ENCODE measurements around the gene MIB1.
"Not testable (repeated sequence)": the region's sequence is repeated elsewhere in the genome, so short reads cannot be mapped to it uniquely, and the experiment has no call there.

MIB1 gene

DNA sequence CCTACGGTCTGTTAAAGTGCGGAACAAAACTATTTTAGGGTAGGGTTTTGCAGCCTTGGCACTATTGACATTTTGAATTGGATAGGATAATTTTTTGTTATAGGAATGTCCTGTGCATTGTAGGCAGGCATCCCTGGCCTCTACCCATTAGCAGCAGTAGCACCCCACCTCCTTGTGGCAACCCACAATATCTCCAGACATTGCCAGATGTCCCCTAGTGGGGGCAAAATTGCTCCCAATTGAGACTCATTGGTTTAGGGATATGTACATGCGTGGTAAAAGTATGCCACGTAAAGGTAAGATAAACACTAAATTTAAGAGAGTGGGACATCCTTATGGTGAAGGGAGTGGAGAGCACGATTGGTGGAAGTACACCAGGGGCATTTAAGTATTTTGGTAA, 4.6 kb downstream of the MIB1 start:
- DNase-seq: no peak

DNA sequence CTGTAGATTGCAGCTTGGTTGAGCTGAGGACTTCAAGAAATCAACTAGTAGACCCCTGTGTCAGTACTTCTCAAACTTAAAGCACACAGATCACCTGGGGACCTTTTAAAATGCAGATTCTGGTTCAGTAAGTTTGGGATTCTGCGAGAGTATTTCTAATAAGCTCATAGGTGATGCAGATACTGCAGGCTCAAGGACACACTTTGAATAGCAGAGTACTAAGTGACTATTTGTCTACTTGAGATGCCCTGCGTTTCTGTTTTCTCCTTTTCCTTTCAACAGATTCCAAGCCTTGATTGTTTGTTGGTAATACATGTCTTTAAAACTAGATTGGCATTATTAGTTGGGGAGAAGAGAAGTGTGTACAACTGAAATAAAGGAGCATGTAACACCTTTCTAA, 6.7 kb downstream of the MIB1 start:
- no peak for DNase-seq

DNA sequence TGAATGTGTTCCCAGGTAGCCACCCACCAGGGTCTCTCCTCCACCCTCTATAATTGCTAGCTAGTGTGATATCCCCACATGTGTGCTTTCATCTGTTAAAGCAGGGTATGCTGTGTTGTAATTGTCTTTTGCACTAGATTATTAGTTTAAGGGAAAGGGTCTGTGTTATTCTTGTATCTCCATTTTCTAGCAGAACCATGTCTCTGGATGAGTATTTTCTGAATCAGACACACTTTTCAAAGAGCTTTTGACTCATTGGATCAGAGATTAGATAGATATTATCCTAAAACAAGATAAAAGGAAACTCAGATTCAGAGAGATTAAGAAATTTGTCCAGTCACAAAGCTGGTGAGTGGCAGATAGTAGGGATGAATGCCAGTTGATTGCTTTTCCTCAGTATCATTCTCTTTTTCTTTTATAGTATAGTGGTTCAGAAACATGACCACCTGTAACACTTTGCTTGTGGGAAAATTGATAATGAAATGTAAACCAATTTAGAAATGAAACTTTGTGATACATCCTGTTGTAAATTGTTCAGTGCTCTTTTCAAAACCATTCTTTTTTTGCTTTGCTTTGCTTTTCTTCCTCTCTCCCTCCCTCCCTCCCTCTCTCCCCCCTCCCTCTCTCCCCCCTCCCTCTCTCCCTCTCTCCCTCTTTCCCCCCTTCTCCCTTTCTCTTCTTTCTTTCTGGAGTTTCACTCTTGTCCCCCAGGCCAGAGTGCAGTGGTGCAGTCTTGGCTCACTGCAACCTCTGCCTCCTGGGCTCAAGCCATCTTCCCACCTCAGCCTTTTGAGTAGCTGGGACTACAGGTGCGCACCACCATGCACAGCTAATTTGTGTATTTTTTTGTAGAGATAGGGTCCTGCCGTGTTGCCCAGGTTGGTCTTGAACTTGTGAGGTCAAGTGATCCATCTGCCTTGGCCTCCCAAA, 7.4 kb downstream of the MIB1 start:
- DNase-seq: no peak

DNA sequence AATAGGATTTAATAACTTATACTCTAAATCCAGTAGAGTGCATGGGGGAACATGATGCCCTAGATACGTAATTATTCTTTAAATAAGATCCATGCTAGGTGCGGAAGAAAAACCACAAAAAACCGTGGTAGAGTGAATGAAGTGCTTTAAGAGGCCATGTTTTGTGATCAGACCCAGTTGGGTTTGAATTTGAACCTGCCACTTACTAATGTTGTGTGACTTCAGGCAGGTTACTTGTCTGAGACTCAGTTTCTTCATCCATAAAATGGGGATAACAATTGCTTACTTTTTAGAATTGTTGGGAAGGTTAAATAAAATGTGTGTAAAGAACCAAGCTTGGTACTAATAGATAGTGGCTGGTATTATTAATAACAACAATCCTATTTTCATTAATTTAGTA, 17.2 kb downstream of the MIB1 start:
- DNase-seq: no peak

DNA sequence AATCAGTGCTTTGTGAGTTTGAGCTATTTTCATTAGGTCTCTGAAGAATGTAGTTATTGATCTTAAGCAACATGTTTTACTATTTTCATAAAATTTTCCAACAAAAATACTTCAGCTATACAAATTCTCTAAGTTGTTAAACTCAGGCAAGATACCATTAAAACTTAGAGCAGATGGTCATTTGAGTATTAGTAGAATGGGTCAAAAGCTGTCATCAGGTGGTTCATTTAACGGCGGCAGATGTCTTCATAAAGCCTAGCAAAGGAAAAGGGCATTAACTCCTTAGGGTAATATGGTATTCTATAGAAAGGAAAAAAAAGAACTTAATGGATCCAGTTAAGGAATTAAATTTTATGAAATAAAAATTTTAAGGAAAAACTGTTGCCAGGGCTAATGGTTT, 19.2 kb downstream of the MIB1 start:
- no peak for DNase-seq

DNA sequence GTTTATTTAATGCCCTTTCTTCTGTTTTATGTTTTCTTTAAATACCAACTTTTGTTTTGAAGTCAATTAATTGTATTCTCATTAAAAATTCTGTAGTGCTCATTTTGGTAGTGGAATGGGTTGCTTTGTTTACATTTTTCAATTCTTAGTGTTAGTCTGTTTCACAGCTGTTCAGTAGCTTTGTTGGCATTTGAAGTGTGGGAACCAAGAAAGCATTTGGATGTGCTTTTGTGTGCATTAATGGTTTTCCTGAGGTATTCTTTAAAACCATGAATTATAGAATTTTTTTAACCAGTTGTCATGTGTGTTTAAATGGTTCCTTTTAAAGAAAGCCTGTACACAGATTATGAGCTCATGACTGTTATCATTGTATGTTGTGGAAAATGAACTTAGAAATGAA, 19.7 kb downstream of the MIB1 start:
- no peak for DNase-seq

DNA sequence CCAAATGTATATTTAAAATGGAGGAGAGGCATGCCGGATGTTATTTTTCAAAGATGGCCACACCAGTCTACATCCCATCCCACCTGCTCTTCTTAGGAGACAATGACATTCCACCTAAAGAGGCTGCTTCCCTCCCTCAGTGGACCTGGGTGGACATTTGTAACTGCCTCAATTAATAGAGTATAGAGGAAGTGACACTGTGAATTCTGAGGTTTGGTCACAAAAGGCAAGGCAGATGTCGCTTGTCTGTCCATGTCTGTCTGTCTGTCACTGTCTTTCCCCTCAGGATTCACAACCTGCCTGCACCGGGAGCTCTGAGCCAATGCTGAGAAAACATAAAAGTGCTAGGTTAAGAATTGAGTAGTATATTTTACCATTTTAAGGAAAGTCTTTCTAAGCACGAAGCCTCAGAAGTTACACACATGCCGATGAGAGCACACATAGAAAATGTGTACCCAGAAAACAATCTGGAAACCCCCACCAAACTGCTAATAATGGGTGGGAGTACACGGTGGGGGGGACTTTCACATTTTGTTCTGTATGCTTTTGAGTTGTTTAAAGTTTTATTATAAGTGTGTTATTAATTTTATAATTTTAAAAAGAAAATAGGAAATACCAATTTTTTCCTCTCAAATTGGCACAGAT, 21.0 kb downstream of the MIB1 start:
- no peak for DNase-seq

DNA sequence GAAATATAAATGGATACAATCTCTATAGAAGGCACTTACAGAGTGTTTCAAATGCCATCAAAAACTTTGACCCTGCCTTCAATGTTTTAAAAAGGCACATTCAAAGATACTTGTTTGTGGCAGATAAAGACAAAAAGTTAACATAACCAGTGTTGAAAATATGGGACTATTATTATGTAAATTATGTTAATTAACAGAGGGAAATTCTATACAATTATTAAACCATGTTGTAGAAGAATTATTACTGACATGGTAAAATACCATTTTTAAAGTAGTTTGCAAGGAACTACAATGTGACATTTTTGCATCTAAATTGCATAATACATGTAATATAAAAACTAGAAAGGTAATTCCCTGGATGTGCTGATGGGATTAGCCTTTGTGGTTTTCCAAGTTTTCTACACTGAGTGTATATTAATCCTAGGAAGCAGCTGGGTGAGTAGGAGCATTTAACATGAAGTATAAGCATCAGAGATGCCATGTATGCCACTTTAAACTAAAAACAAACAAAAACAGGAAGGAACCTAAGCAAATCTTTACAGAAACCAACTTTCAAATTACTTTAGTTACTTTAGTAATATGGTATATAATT, 21.7 kb downstream of the MIB1 start:
- no peak for DNase-seq

DNA sequence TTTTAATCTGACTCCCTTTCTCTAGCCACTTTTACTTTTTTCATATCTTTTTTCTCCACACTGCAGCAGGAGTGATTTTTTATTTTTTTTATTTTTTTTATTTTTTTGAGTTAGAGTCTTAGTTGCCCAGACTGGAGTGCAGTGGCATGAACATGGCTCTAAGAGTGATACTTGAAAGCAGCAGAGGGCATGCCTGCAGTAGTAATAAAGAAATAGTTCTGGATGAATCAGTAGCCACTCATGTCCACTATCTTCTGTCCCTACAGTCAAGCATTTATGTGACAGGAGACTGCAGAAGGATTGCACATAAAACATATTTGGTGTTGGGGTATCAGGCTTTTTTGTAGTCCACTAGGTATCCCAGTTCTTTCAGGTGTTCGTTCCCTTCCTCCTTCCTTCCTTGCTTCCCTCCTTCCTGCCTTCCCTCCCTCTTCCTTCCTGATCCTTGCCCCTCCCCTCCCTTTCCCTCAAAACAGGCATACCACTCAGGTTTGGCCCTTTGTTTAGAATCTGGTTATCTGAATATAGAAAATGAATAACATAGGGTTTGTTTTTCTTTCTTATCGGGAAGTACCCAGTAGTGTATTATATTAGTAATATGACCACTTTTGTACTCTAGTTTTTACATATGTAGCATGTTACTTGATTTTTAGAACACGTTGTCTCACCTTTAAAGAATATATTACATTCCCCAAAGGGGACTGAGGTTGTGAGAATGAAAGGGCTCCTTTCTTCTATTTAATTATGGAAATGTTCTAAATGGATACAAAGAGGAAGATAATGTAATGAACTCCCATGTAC, 23.5 kb downstream of the MIB1 start:
- no peak for DNase-seq

DNA sequence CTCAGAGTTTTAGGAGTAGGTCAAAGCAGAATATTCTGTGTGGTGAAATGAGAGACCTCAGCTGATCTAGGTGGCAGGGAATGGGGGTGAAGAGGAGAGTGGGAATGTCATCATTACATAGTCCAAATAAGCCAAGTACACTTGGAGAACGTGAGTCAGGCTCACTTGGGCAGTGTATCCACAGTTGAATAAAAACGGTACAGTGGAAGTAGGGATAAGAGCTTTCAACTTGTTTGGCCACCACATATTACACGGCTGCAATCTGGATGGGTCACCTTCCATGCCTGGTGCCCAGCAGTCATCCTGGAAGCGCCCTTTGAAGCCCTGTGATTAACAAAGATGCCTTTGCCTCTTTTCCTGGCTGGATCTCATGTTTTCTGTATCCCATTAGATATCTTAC, 28.6 kb downstream of the MIB1 start:
- no peak for DNase-seq

DNA sequence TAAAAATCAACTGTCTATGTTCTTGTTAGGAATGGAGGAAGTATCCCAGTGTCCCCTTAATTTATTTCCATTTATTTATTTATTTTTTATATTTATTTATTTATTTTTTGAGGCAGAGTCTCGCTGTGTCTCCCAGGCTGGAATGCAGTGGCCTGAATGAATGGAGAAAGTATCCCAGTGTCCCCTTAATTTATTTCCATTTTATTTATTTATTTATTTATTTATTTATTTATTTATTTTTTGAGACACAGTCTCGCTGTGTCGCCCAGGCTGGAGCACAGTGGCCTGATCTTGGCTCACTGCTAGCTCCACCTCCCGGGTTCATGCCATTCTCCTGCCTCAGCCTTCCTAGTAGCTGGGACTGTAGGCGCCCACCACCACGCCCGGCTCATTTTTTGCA, 34.1 kb downstream of the MIB1 start:
- DNase-seq: no peak

DNA sequence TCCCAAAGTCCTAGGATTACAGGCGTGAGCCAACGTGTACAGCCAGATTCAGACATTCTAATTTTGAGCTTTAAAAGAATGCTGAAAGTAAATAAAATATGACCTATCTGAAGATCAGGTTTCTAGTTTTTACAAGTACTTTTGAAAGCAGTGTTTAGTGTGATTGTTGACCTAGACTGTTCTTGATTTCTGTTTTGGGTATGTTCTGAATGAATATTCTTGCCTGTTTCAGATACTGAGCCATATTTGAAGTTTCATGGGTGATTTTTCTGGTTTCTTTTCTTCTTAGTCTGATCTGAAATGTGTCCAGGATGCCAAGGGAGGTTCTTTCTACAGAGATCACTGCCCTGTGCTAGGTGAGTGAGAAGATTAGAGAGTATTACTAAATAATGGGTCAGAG, 37.2 kb downstream of the MIB1 start:
- no peak for DNase-seq

DNA sequence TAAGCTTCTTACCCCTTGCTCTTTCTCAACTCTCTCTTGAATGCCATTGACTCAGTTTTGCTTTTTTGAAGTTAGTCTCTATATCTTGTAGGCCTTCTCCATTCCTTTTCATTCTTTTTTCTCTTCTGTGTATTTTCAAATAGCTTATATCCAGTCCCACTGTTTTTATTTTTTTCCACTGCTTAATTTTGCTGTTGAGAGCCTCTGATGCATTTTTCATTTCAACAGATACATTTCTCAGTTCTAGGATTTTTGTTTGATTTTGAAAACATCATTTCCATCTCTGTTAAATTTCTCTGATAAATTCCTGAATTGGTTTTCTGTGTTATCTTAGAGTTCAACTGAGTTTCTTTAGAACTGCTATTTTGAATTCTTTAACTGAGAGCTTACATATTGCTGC, 45.9 kb downstream of the MIB1 start:
- no peak for DNase-seq

DNA sequence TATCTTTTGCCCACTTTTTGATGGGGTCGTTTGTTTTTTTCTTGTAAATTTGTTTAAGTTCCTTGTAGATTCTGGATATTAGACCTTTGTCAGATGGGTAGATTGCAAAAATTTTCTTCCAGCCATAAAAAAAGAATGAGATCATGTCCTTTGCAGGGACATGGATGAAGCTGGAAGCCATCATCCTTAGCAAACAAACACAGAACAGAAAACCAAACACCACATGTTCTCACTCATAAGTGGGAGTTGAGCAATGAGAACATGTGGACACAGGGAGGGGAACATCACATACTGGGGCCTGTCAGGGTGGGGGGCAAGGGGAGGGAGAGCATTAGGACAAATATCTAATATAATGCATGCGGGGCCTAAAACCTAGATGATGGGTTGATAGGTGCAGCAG, 55.5 kb downstream of the MIB1 start:
- not testable (repeated sequence) for DNase-seq

DNA sequence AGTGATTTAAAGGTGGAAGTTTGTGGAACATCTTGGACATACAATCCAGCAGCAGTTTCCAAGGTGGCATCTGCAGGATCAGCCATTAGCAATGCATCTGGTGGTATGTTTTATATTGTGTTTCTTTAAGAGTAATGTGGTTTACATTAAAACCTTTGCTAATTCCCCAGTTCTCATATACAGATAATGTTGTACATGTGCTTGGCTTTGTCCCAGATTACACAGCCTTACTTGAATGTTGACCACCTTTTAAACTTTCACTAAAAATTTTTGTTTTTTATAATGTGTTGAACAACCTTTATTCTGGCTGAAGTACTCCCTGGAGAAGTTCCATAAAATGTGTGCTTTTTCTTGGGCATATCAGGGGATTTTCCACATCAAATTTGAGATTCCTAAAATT, 57.5 kb downstream of the MIB1 start:
- no peak for DNase-seq

DNA sequence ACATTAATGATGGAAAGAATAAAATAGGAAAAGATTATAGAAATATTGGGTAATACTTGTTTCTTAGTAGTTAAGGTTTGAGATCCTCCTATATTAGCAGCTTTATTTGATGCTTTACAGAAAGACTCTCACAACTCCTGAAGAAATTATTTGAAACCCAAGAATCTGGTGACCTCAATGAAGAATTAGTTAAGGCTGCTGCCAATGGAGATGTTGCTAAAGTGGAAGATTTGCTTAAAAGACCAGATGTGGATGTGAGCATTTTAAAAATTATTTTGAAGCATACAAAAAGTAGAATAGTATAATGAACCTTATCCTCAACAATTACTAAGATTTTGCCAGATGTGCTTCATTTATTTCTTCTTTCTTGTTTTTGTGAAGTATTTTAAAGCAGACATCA, 59.1 kb downstream of the MIB1 start:
- DNase-seq: no peak

DNA sequence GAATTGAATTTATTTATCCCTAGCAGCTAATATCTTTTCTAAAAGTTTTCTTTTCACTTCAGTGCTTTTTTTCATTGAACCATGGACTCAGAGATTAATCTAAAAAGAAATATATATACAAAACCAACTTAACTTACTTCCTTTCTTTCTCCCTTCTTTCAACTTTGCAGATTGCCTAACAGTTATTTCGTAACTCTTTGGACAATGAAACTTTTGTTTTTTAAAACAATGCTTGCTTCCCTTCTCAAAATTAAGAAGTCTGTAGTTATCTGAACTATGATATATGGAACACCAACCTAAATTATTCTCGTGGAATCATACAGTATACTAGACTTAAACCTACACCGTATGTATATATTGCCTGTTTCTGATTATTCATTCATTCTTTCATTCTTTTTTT, 62.9 kb downstream of the MIB1 start:
- no peak for DNase-seq

DNA sequence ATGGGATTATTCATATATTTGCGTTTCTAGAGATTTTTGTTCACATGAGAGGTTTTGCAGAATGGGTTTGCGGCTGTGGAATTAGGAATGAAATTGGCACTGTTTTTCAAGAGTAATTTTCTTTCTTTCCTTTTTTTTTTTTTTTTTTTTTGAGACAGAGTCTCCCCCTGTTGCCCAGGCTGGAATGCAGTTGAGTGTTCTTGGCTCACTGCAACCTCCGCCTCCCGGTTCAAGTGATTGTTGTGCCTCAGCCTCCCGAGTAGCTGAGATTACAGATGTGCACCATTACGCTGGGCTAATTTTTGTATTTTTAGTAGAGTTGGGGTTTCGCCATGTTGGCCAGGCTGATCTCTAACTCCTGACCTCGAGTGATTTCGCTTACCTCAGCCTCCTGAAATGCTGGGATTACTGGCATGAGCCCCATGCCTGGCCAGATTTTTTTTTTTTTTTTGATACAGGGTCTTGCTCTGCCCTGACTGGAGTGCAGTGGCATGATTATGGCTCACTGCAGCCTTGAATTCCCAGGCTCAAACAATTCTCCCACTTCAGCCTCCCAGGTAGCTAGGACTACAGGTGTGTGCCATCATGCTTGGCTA, 65.3 kb downstream of the MIB1 start:
- no peak for DNase-seq

DNA sequence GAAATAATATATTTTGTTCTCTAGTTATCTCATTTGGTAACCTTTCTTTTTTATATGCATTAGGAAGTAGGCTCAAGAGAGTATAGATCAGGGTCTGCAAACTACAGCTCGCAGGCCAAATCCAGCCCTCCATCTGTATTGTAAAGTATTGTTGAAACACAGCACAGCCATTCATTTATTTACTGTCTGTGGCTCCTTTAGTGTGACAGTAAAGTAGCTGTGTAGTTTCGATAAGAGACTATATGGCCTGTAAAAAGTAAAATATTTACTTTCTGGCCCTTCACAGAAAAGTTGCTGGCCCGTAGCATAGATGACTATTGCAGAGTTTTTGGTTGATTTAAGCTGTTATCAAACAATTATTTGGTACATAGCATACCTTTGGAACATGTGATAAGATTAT, 67.6 kb downstream of the MIB1 start:
- no peak for DNase-seq

DNA sequence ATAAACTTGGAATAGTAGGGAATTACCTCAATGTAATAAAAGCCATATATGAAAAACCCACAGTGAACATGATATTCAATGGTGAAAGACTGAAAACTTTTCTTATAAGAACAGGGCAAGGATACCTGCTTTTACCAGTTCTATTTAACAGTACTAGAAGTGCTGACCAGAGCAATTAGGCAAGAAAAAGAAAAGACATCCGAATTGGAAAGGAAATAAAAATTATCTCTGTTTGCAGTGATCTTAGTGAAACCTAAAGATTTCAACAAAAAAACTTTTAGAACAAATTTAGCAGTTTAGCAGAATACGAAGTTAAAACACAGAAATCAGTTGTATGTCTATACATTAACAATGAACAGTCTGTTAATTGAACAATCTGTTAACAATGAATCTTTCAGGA, 69.1 kb downstream of the MIB1 start:
- no peak for DNase-seq

DNA sequence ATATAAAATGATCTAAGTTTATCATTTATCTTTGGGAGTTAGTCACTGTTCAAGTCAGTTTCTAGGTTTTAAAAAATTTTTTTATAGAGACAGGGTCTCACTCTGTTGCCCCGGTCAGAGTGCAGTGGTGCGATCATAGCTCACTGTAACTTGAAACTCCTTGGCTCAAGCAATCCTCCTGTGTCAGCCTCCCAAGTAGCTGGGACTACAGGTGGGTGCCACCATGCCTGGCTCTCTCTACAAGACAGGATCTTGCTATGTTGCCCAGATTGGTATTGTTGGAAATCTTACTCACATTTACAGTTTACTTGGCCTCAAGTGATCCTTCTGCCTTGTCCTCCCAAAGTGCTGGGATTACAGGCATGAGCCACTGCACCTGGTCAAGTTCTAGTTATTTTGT, 74.5 kb downstream of the MIB1 start:
- DNase-seq: no peak

DNA sequence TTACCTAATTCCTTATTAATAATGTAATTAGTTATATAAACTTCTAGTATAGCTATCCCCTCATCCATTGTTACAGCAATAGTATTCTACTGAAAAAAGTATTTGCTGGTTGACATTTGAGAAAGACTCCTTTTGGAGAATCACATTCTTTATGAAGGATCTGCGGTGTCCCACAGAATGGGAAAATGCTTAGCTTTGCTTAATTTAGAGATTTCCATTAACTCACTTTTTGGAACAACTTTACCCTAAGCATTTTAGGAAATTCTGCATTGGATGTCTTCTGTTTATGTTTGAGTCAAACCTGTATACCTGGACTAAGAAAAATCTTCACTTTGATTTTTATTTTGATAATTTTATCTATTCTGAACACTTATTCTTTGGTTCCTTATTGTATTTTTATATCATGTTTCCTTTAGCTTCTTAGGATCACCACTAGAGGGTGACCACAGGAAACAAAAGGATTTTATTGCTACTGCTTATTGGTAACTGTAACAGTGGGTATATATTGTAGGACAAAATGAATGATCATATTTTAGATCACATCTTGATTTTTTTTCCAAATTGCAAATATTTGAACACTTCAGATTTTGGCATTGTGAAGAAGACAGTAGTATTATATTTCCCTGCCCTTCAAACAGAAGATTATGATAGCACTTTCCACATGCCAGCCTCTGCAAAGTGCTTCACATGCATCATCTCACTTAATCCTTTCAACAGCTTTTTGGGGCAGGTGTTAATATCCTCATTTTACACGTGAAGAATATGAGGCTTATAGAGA, 79.6 kb downstream of the MIB1 start:
- no peak for DNase-seq
